Mesangial cell (primary cell): ENCODE measurements around the gene TMEM175. TPM values are rescaled to one million over a fixed set of nuclear protein-coding genes. Genes with fewer than 3 reads are reported as not detected.

Experiments
- total RNA-seq: library from RNA; depleted of rRNA; stranded (reverse); fragments of >200 nt; gene quantifications from 2 replicates; pipeline ENCODE4 v1.2.3, GENCODE V29; 2015

TMEM175 gene
- 17.3 and 36.3 TPM in 2 replicates for total RNA-seq

DNA sequence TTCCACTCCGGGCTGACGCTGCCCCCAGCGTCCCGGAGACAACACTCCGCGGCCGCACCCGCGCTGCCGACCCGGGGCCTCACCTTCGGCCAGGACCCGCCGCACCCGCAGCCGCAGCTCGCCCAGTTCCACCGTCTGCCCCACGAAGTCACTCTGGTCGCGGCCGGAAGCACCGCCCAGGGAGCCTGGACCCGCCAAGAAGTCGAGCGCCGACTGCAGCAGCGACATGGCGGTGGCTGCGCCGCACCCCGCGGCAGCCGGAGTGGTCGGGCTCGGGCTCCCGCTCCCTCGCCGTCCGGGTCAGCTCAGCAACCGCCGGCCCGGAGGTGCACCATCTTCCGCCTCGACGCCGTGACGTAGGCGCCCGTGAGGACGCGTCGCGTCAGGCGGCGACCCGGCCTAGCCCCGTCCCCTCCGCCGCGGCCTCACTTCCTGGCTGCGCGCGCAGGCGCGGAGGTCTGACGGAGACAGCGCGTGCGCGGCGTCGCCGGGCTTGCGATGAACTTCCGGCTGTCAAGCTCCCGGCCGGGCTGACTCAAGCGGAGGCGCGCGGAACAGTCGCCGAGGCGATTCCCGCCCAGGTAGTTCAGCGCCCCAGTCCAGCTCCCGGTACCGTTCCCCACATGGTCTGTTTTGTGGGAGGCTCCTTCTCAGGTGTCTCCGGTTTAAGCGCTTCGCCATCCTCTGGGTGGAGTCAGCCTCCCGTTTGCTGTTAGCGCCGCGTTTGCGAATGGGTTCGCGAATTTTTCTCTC lies at the start of gene TMEM175, which contains the start of gene GAK:
Gene TMEM175, plus strand, starts transcription at position 501 of the 753 bp plus-strand sequence. CDS start 15,280 bp downstream, outside the sequence.
Gene GAK, minus strand, starts transcription at position 357 of the 753 bp plus-strand sequence. Its CDS starts 129 bp downstream, at position 228.

GRCh38 chr4:973431-974397 lies 41.5 kb downstream of the TMEM175 start, which contains the start of gene DGKQ:
Gene DGKQ (minus strand): TSS chr4:973569. CDS start chr4:973482, 87 bp downstream.

DNA sequence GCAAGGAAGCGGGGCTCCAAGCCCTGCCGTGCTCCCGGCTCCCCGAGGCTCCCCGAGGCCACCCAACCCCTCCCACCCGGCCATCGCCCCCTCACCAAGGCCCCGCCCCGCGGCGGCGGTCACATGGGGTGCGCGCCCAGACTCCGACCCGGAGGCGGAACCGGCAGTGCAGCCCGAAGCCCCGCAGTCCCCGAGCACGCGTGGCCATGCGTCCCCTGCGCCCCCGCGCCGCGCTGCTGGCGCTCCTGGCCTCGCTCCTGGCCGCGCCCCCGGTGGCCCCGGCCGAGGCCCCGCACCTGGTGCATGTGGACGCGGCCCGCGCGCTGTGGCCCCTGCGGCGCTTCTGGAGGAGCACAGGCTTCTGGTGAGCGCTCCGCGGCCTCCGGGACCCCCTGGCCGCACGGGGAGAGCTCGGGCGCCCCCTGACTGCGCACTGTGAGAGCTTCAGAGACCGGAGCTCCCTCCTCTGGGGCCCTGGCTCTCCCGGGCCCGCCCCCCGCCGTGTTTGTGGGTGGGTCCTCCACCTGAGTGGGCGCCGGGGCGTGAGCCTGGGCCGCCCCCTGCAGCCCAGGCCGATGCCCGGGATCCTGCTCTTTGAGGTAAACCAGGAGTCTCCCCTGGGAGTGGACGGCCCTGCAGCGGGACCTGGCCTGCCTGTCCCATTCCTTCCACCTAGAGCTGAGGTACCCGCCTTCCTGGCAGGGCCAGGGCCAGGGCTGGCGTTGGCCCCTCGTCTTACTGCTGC lies 54.8 kb downstream of the TMEM175 start, which contains the start of gene IDUA:
Gene IDUA, plus strand, starts transcription at position 166 of the 745 bp plus-strand sequence. Its CDS starts 41 bp downstream, at position 207.

GRCh38 chr4:993111-994029 lies 61.1 kb downstream of the TMEM175 start, which contains the start of gene SLC26A1:
Gene SLC26A1 (minus strand): TSS chr4:993404. CDS start chr4:991703, 1,701 bp downstream.

Other genes starting within 250 kb of the TMEM175 start
- 2.9 and 13.1 TPM in 2 replicates for gene SLC49A3, start 243.3 kb upstream of the TMEM175 start, total RNA-seq
- 27.4 and 39.2 TPM in 2 replicates for gene PCGF3, start 226.6 kb upstream of the TMEM175 start, total RNA-seq
- 0.16 and 1.8 TPM in 2 replicates for gene CPLX1, start 106.3 kb upstream of the TMEM175 start, total RNA-seq
- 98.2 and 116 TPM in 2 replicates for gene GAK, start 144 bp upstream of the TMEM175 start, total RNA-seq
- 10.8 and 14.3 TPM in 2 replicates for gene DGKQ, start 41.1 kb downstream of the TMEM175 start, total RNA-seq
- 2.0 and 20.7 TPM in 2 replicates for gene IDUA, start 54.6 kb downstream of the TMEM175 start, total RNA-seq
- 0.16 and 0.51 TPM in 2 replicates for gene SLC26A1, start 60.9 kb downstream of the TMEM175 start, total RNA-seq
- gene FGFRL1, start 79.2 kb downstream of the TMEM175 start, total RNA-seq: 60.5 and 72.2 TPM in 2 replicates
- 1.5 and 3.7 TPM in 2 replicates for gene RNF212, start 181.1 kb downstream of the TMEM175 start, total RNA-seq
- 17.1 and 83.5 TPM in 2 replicates for gene SPON2, start 240.1 kb downstream of the TMEM175 start, total RNA-seq